ENCODE measurements around the gene DLGAP4.

DLGAP4 gene

GRCh38 chr20:36266189-36266588, 40.0 kb upstream of the DLGAP4 start:
- TF ChIP-seq, protein P1, sequence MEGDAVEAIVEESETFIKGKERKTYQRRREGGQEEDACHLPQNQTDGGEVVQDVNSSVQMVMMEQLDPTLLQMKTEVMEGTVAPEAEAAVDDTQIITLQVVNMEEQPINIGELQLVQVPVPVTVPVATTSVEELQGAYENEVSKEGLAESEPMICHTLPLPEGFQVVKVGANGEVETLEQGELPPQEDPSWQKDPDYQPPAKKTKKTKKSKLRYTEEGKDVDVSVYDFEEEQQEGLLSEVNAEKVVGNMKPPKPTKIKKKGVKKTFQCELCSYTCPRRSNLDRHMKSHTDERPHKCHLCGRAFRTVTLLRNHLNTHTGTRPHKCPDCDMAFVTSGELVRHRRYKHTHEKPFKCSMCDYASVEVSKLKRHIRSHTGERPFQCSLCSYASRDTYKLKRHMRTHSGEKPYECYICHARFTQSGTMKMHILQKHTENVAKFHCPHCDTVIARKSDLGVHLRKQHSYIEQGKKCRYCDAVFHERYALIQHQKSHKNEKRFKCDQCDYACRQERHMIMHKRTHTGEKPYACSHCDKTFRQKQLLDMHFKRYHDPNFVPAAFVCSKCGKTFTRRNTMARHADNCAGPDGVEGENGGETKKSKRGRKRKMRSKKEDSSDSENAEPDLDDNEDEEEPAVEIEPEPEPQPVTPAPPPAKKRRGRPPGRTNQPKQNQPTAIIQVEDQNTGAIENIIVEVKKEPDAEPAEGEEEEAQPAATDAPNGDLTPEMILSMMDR (IDR thresholded peaks at IDR 0.05), result no peak
- no peak for TF ChIP-seq ZFX (IDR thresholded peaks at IDR 0.05; ENCODE audit: borderline replicate concordance)
- H3K27ac ChIP-seq, result no peak overlapping the region

DNA sequence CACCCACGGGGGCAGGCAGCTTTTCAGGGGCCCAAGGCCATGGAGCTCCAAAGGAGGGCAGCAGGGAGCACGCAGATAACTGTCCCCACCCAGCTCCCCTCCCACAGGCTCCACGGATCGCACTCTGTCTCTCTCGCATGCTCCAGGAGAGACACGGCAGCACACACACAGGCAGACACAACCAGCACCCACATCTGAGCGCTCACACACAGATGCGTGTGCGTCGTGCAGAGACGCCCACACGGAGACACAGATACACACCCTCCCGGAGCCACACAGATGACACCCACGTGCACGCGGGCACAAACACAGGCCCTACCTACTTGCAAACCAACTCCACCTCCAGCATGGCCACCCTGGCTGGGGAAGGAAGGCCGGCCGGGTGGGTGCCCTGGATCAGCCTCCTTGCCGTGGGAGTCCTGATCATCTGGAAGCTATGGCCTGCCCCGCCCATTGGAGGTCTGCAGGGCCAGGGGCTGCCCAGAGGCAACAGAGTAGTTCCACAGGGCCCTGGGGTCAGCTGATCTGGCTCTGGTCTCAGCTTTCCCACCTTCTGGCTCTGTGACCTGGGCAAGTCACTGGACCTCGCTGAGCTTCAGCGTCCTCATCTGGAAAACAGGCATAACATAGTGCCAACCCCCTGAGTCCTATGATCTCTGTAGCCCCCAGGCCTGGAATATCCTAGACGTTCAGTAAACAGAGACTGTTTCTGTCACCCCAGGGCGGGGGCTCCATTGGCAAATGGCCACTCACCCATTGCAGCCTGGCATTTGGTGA, 38.3 kb upstream of the DLGAP4 start:
- TF ChIP-seq, protein P1 (IDR thresholded peaks at IDR 0.05), result no peak
- no peak for TF ChIP-seq ZFX (IDR thresholded peaks at IDR 0.05; ENCODE audit: borderline replicate concordance)
- H3K27ac ChIP-seq, result no peak overlapping the region

GRCh38 chr20:36268440-36269342, 37.4 kb upstream of the DLGAP4 start:
- no peak overlapping the region for H3K27ac ChIP-seq
- TF ChIP-seq ZFX (IDR thresholded peaks at IDR 0.05; ENCODE audit: borderline replicate concordance), result no peak

GRCh38 chr20:36269507-36269906, 36.6 kb upstream of the DLGAP4 start:
- TF ChIP-seq, protein P1 (IDR thresholded peaks at IDR 0.05), result no peak
- no peak for TF ChIP-seq ZFX (IDR thresholded peaks at IDR 0.05; ENCODE audit: borderline replicate concordance)
- H3K27ac ChIP-seq, result no peak overlapping the region

DNA sequence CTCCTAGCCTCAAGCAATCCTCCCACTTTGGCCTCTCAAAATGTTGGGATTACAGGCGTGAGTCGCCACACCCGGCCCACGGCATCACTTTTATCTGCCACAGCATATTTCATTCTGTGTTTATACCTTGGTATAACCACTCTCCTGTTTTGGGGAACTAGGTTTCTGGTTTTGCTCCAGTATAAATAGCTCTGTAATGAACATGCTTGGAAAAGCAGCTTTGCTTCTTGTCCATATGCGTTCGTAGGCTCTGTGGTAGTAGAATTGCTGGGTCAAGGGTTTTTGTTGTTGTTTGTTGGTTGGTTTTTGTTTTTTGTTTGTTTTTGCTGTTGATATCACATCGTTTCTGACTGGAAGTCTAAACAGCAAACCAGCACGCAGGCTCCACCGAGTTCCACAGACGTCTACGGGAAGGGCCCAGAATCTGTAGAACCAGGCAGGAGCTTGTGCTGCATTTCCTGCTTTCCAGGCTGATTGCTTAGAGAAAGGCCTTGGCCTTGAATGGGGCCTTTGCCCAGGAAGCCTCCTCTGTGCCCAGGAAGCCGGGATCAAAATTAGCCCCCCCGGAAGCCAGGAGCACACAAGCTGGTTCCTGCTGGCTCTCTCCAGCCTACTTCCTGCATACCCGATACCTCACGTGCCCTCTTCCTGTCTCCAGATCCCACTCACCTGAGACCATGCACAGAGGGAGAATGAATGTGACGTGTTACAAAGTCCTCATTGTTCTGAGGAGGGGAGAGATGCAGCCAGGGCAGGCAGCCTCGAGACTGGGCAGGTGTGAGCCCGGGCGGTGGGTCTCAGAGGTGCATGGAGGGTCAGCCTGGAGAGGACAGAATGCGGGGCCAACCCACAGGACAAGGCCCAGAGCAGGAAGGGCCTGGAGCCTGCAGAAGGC, 35.1 kb upstream of the DLGAP4 start:
- no peak for TF ChIP-seq ZFX (IDR thresholded peaks at IDR 0.05; ENCODE audit: borderline replicate concordance)
- TF ChIP-seq, protein P1 (IDR thresholded peaks at IDR 0.05), result no peak

GRCh38 chr20:36271639-36272546, 34.2 kb upstream of the DLGAP4 start:
- no peak for TF ChIP-seq ZFX (IDR thresholded peaks at IDR 0.05; ENCODE audit: borderline replicate concordance)
- TF ChIP-seq, protein P1 (IDR thresholded peaks at IDR 0.05), result no peak
- no peak overlapping the region for H3K27ac ChIP-seq

More for the DNA sequence above, 35.1 kb upstream of the DLGAP4 start:
- H3K27ac ChIP-seq, result no peak overlapping the region
